ENCODE measurements around the gene FLCN. TPM values are rescaled to one million over a fixed set of nuclear protein-coding genes. Genes with fewer than 3 reads are reported as not detected.
"Not testable (repeated sequence)": the region's sequence is repeated elsewhere in the genome, so short reads cannot be mapped to it uniquely, and the experiment has no call there.

Gene FLCN
- total RNA-seq, 1 donor from 2014 or later = 59.1 TPM

GRCh38 chr17:17195466-17195865 lies 41.5 kb downstream of the FLCN start:
- DNase-seq (ENCODE audit: low spot score); intact Hi-C loops (cut with DNase I); ATAC-seq: not testable (repeated sequence)

- DNase-seq (ENCODE audit: low spot score) (no peak), ATAC-seq (no peak)
- intact Hi-C loops (cut with DNase I) = no loop called here
Observed at GRCh38 chr17:17191961-17192381, 45.0 kb downstream of the FLCN start.

- intact Hi-C loops (cut with DNase I) = no loop called here
- ATAC-seq = peak; percentile 35
- no peak for DNase-seq (ENCODE audit: low spot score)
Observed at GRCh38 chr17:17191346-17191792, 45.6 kb downstream of the FLCN start.

GRCh38 chr17:17190188-17190587 lies 46.8 kb downstream of the FLCN start:
- ATAC-seq (no peak), DNase-seq (ENCODE audit: low spot score) (no peak)
- intact Hi-C loops (cut with DNase I) = no loop called here

- no peak for DNase-seq (ENCODE audit: low spot score)
- ATAC-seq = no peak
- intact Hi-C loops (cut with DNase I) = no loop called here
Observed at GRCh38 chr17:17189559-17189958, 47.4 kb downstream of the FLCN start.

GRCh38 chr17:17188586-17188985 lies 48.4 kb downstream of the FLCN start:
- no peak for ATAC-seq
- no peak for DNase-seq (ENCODE audit: low spot score)
- intact Hi-C loops (cut with DNase I) = no loop called here

GRCh38 chr17:17186551-17187505 lies 50.1 kb downstream of the FLCN start:
- ATAC-seq (no peak), DNase-seq (ENCODE audit: low spot score) (no peak)
- intact Hi-C loops (cut with DNase I) = no loop called here

- ATAC-seq (no peak), DNase-seq (ENCODE audit: low spot score) (no peak)
- intact Hi-C loops (cut with DNase I) = no loop called here
Observed at GRCh38 chr17:17186051-17186450, 50.9 kb downstream of the FLCN start.

- ATAC-seq; DNase-seq (ENCODE audit: low spot score); intact Hi-C loops (cut with DNase I): not testable (repeated sequence)
Observed at GRCh38 chr17:17184985-17185757, 51.8 kb downstream of the FLCN start.

GRCh38 chr17:17183744-17184143 lies 53.2 kb downstream of the FLCN start:
- intact Hi-C loops (cut with DNase I) = no loop called here
- no peak for ATAC-seq

GRCh38 chr17:17182598-17183136 lies 54.3 kb downstream of the FLCN start:
- intact Hi-C loops (cut with DNase I) = no loop called here
- ATAC-seq = no peak

More at GRCh38 chr17:17183744-17184143, 53.2 kb downstream of the FLCN start:
- DNase-seq (ENCODE audit: low spot score) = no peak

GRCh38 chr17:17181666-17182597 lies 55.0 kb downstream of the FLCN start:
- ATAC-seq = peak; percentile 28
- no peak for DNase-seq (ENCODE audit: low spot score)
- intact Hi-C loops (cut with DNase I) = no loop called here

More at GRCh38 chr17:17182598-17183136, 54.3 kb downstream of the FLCN start:
- DNase-seq (ENCODE audit: low spot score) = no peak

GRCh38 chr17:17180741-17181525 lies 56.0 kb downstream of the FLCN start:
- ATAC-seq (no peak), DNase-seq (ENCODE audit: low spot score) (no peak)
- intact Hi-C loops (cut with DNase I) = no loop called here

GRCh38 chr17:17180141-17180603 lies 56.8 kb downstream of the FLCN start:
- intact Hi-C loops (cut with DNase I) = no loop called here
- no peak for DNase-seq (ENCODE audit: low spot score)
- no peak for ATAC-seq

- ATAC-seq (no peak), DNase-seq (ENCODE audit: low spot score) (no peak)
- intact Hi-C loops (cut with DNase I) = no loop called here
Observed at GRCh38 chr17:17179371-17179827, 57.6 kb downstream of the FLCN start.

- DNase-seq (ENCODE audit: low spot score) (no peak), ATAC-seq (no peak)
- intact Hi-C loops (cut with DNase I) = no loop called here
Observed at GRCh38 chr17:17177176-17177575, 59.8 kb downstream of the FLCN start.

- intact Hi-C loops (cut with DNase I) = no loop called here
- no peak for ATAC-seq
- DNase-seq (ENCODE audit: low spot score) = no peak
Observed at GRCh38 chr17:17176341-17176740, 60.6 kb downstream of the FLCN start.

Data from sciatic nerve (tissue), 2 donors.